NCI-H187 (cell line): ENCODE data around the gene RFX2.
"Not testable (repeated sequence)": the region's sequence is repeated elsewhere in the genome, so short reads cannot be mapped to it uniquely, and the experiment has no call there.

ENCODE experiments used
- DNase-seq, 2 experiments: peaks; one replicate each; lab custom pipeline; 2025; lab: John Stamatoyannopoulos, UW

The RFX2 gene

GRCh38 chr19:5971714-5972354 lies 138.5 kb downstream of the RFX2 start:
- no peak for DNase-seq

GRCh38 chr19:5969476-5969875 lies 140.8 kb downstream of the RFX2 start:
- DNase-seq = no peak

- DNase-seq = no peak
These were observed 141.6 kb downstream of the RFX2 start for GRCh38 chr19:5968431-5969373.

- peak in 1 of 2 experiments; percentile 15 for DNase-seq
These were observed 142.3 kb downstream of the RFX2 start for GRCh38 chr19:5967994-5968430.

- no peak for DNase-seq
These were observed 142.7 kb downstream of the RFX2 start for GRCh38 chr19:5967571-5967970.

- DNase-seq = no peak
These were observed 143.4 kb downstream of the RFX2 start for GRCh38 chr19:5966941-5967340.

GRCh38 chr19:5966215-5966614 lies 144.1 kb downstream of the RFX2 start:
- no peak for DNase-seq

GRCh38 chr19:5964816-5965565 lies 145.3 kb downstream of the RFX2 start:
- DNase-seq = no peak

GRCh38 chr19:5963855-5964254 lies 146.4 kb downstream of the RFX2 start:
- no peak for DNase-seq

GRCh38 chr19:5963259-5963658 lies 147.0 kb downstream of the RFX2 start:
- not testable (repeated sequence) for DNase-seq

GRCh38 chr19:5961969-5962945 lies 148.0 kb downstream of the RFX2 start:
- peak; percentile 11 to 61 for DNase-seq

GRCh38 chr19:5961641-5961968 lies 148.7 kb downstream of the RFX2 start:
- DNase-seq = not testable (repeated sequence)

- peak in 1 of 2 experiments; percentile 21 for DNase-seq
These were observed 150.0 kb downstream of the RFX2 start for GRCh38 chr19:5960005-5961001.

GRCh38 chr19:5959260-5960004 lies 150.9 kb downstream of the RFX2 start:
- no peak for DNase-seq

GRCh38 chr19:5958851-5959122 lies 151.5 kb downstream of the RFX2 start:
- DNase-seq = no peak

GRCh38 chr19:5958074-5958850 lies 152.0 kb downstream of the RFX2 start:
- no peak for DNase-seq

GRCh38 chr19:5957170-5957569 lies 153.1 kb downstream of the RFX2 start:
- no peak for DNase-seq

GRCh38 chr19:5956728-5957127 lies 153.6 kb downstream of the RFX2 start:
- DNase-seq = no peak

GRCh38 chr19:5956323-5956722 lies 154.0 kb downstream of the RFX2 start:
- no peak for DNase-seq
